IMR-90 (cell line): Measurements from ENCODE around the gene ARHGAP24.

Experiments used
- POLR2A ChIP-seq: IDR thresholded peaks from 2 replicates; pipeline ENCODE4 v1.6.1; 2012; ENCODE audit warnings: mild to moderate bottlenecking, low read depth, low read length
- TF ChIP-seq, protein P1 (sequence below): conservative IDR thresholded peaks from 2 replicates; pipeline ENCODE4 v1.5.1; 2012; ENCODE audit warnings: mild to moderate bottlenecking, low read depth, low read length, improper control_type of control experiment

DNA sequence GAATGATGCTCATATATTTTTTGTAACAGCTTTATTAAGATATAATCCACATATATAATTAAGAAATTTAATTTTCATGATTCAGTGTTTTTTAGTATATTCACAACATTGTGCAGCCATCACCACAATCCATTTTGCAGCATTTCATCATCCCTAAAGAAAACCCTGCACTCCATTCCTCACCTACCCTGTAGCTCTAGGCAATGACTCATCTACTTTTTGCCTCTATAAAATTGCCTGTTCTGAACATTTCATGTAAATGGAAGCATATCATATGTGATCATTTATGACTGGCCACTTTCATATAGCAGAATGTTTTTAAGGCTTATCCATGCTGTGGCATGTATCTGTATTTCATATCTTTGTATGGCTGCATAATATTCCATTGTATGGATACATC is 545.0 kb downstream of the ARHGAP24 start:
- TF ChIP-seq, protein P1, sequence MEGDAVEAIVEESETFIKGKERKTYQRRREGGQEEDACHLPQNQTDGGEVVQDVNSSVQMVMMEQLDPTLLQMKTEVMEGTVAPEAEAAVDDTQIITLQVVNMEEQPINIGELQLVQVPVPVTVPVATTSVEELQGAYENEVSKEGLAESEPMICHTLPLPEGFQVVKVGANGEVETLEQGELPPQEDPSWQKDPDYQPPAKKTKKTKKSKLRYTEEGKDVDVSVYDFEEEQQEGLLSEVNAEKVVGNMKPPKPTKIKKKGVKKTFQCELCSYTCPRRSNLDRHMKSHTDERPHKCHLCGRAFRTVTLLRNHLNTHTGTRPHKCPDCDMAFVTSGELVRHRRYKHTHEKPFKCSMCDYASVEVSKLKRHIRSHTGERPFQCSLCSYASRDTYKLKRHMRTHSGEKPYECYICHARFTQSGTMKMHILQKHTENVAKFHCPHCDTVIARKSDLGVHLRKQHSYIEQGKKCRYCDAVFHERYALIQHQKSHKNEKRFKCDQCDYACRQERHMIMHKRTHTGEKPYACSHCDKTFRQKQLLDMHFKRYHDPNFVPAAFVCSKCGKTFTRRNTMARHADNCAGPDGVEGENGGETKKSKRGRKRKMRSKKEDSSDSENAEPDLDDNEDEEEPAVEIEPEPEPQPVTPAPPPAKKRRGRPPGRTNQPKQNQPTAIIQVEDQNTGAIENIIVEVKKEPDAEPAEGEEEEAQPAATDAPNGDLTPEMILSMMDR, result no peak
- TF ChIP-seq POLR2A, result no peak
